ENCODE data around the gene MMP24.
"Not testable (repeated sequence)": the region's sequence is repeated elsewhere in the genome, so short reads cannot be mapped to it uniquely, and the experiment has no call there.

MMP24 gene
- total RNA-seq: 0 to 2.7 (median 0.39) reads per million in 3 donors

- peaks cover 3% of the 10 kb centered on the region for H3K27me3 ChIP-seq (replicated peaks; ENCODE audit: control insufficient read depth, insufficient read depth, low read length, poor library complexity, severe bottlenecking)
- no peaks in the 10 kb centered on the region for H3K9me3 ChIP-seq (ENCODE audit: control insufficient read depth, low read length)
- H3K36me3 ChIP-seq (ENCODE audit: control insufficient read depth, insufficient read depth, low read length): no peaks in the 10 kb centered on the region
- no peak within 1 kb of the TSS for H3K27ac ChIP-seq (ENCODE audit: insufficient read depth, low read length, poor library complexity, severe bottlenecking)
- H3K4me1 ChIP-seq (ENCODE audit: control insufficient read depth, insufficient read depth, low read length, poor library complexity, severe bottlenecking): no peaks in the 10 kb centered on the region
- H3K4me3 ChIP-seq (ENCODE audit: insufficient read depth, low read depth, low read length, poor library complexity, severe bottlenecking): no peak within 1 kb of the TSS
- no peak for DNase-seq
Measured at GRCh38 chr20:35226126-35226883, at the start of gene MMP24. TSS of gene MMP24 (plus strand) at chr20:35226690. CDS start at chr20:35226739, 49 bp downstream.

GRCh38 chr20:35179292-35180212, 46.9 kb upstream of the MMP24 start:
- DNase-seq: no peak
- Histone ChIP-seq H3K4me3 (ENCODE audit: insufficient read depth, low read depth, low read length, poor library complexity, severe bottlenecking) (no peak overlapping the region), H3K27me3 (replicated peaks; ENCODE audit: control insufficient read depth, insufficient read depth, low read length, poor library complexity, severe bottlenecking) (no peaks in the 10 kb centered on the region), H3K4me1 (ENCODE audit: control insufficient read depth, insufficient read depth, low read length, poor library complexity, severe bottlenecking) (no peaks in the 10 kb centered on the region), H3K27ac (ENCODE audit: insufficient read depth, low read length, poor library complexity, severe bottlenecking) (no peak overlapping the region), H3K36me3 (ENCODE audit: control insufficient read depth, insufficient read depth, low read length) (no peaks in the 10 kb centered on the region), H3K9me3 (ENCODE audit: control insufficient read depth, low read length) (no peaks in the 10 kb centered on the region)

- no peak for DNase-seq
- no peaks in the 10 kb centered on the region for H3K36me3 ChIP-seq (ENCODE audit: control insufficient read depth, insufficient read depth, low read length)
- no peak overlapping the region for H3K27ac ChIP-seq (ENCODE audit: insufficient read depth, low read length, poor library complexity, severe bottlenecking)
- H3K4me3 ChIP-seq (ENCODE audit: insufficient read depth, low read depth, low read length, poor library complexity, severe bottlenecking): no peak overlapping the region
- H3K27me3 ChIP-seq (replicated peaks; ENCODE audit: control insufficient read depth, insufficient read depth, low read length, poor library complexity, severe bottlenecking): no peaks in the 10 kb centered on the region
- no peaks in the 10 kb centered on the region for H3K9me3 ChIP-seq (ENCODE audit: control insufficient read depth, low read length)
- H3K4me1 ChIP-seq (ENCODE audit: control insufficient read depth, insufficient read depth, low read length, poor library complexity, severe bottlenecking): no peaks in the 10 kb centered on the region
Measured at GRCh38 chr20:35180266-35180665, 46.2 kb upstream of the MMP24 start.

- no peak overlapping the region for H3K4me3 ChIP-seq (ENCODE audit: insufficient read depth, low read depth, low read length, poor library complexity, severe bottlenecking)
- DNase-seq: no peak
Measured at GRCh38 chr20:35181731-35182130, 44.8 kb upstream of the MMP24 start.

GRCh38 chr20:35186691-35187289, 39.7 kb upstream of the MMP24 start:
- not testable (repeated sequence) for H3K4me3 ChIP-seq (ENCODE audit: insufficient read depth, low read depth, low read length, poor library complexity, severe bottlenecking); H3K9me3 ChIP-seq (ENCODE audit: control insufficient read depth, low read length); H3K27me3 ChIP-seq (replicated peaks; ENCODE audit: control insufficient read depth, insufficient read depth, low read length, poor library complexity, severe bottlenecking); H3K27ac ChIP-seq (ENCODE audit: insufficient read depth, low read length, poor library complexity, severe bottlenecking); H3K36me3 ChIP-seq (ENCODE audit: control insufficient read depth, insufficient read depth, low read length); H3K4me1 ChIP-seq (ENCODE audit: control insufficient read depth, insufficient read depth, low read length, poor library complexity, severe bottlenecking); DNase-seq

More at GRCh38 chr20:35181731-35182130, 44.8 kb upstream of the MMP24 start:
- no peaks in the 10 kb centered on the region for H3K27me3 ChIP-seq (replicated peaks; ENCODE audit: control insufficient read depth, insufficient read depth, low read length, poor library complexity, severe bottlenecking)
- no peaks in the 10 kb centered on the region for H3K9me3 ChIP-seq (ENCODE audit: control insufficient read depth, low read length)
- no peak overlapping the region for H3K27ac ChIP-seq (ENCODE audit: insufficient read depth, low read length, poor library complexity, severe bottlenecking)
- no peaks in the 10 kb centered on the region for H3K4me1 ChIP-seq (ENCODE audit: control insufficient read depth, insufficient read depth, low read length, poor library complexity, severe bottlenecking)
- H3K36me3 ChIP-seq (ENCODE audit: control insufficient read depth, insufficient read depth, low read length): no peaks in the 10 kb centered on the region

GRCh38 chr20:35187584-35188190, 38.8 kb upstream of the MMP24 start:
- Histone ChIP-seq H3K9me3 (ENCODE audit: control insufficient read depth, low read length) (no peaks in the 10 kb centered on the region), H3K36me3 (ENCODE audit: control insufficient read depth, insufficient read depth, low read length) (no peaks in the 10 kb centered on the region), H3K4me3 (ENCODE audit: insufficient read depth, low read depth, low read length, poor library complexity, severe bottlenecking) (no peak overlapping the region), H3K27ac (ENCODE audit: insufficient read depth, low read length, poor library complexity, severe bottlenecking) (no peak overlapping the region), H3K27me3 (replicated peaks; ENCODE audit: control insufficient read depth, insufficient read depth, low read length, poor library complexity, severe bottlenecking) (no peaks in the 10 kb centered on the region), H3K4me1 (ENCODE audit: control insufficient read depth, insufficient read depth, low read length, poor library complexity, severe bottlenecking) (no peaks in the 10 kb centered on the region)
- DNase-seq: no peak

- not testable (repeated sequence) for H3K4me3 ChIP-seq (ENCODE audit: insufficient read depth, low read depth, low read length, poor library complexity, severe bottlenecking); DNase-seq; H3K27me3 ChIP-seq (replicated peaks; ENCODE audit: control insufficient read depth, insufficient read depth, low read length, poor library complexity, severe bottlenecking); H3K36me3 ChIP-seq (ENCODE audit: control insufficient read depth, insufficient read depth, low read length); H3K9me3 ChIP-seq (ENCODE audit: control insufficient read depth, low read length); H3K27ac ChIP-seq (ENCODE audit: insufficient read depth, low read length, poor library complexity, severe bottlenecking); H3K4me1 ChIP-seq (ENCODE audit: control insufficient read depth, insufficient read depth, low read length, poor library complexity, severe bottlenecking)
Measured at GRCh38 chr20:35189223-35189622, 37.3 kb upstream of the MMP24 start.

GRCh38 chr20:35190556-35190955, 35.9 kb upstream of the MMP24 start:
- H3K27me3 ChIP-seq (replicated peaks; ENCODE audit: control insufficient read depth, insufficient read depth, low read length, poor library complexity, severe bottlenecking): no peaks in the 10 kb centered on the region
- H3K27ac ChIP-seq (ENCODE audit: insufficient read depth, low read length, poor library complexity, severe bottlenecking): no peak overlapping the region
- H3K9me3 ChIP-seq (ENCODE audit: control insufficient read depth, low read length): no peaks in the 10 kb centered on the region
- no peak for DNase-seq
- H3K4me3 ChIP-seq (ENCODE audit: insufficient read depth, low read depth, low read length, poor library complexity, severe bottlenecking): no peak overlapping the region
- H3K36me3 ChIP-seq (ENCODE audit: control insufficient read depth, insufficient read depth, low read length): no peaks in the 10 kb centered on the region
- no peaks in the 10 kb centered on the region for H3K4me1 ChIP-seq (ENCODE audit: control insufficient read depth, insufficient read depth, low read length, poor library complexity, severe bottlenecking)

GRCh38 chr20:35191419-35192117, 34.9 kb upstream of the MMP24 start:
- H3K27ac ChIP-seq (ENCODE audit: insufficient read depth, low read length, poor library complexity, severe bottlenecking): no peak overlapping the region
- no peaks in the 10 kb centered on the region for H3K36me3 ChIP-seq (ENCODE audit: control insufficient read depth, insufficient read depth, low read length)
- no peaks in the 10 kb centered on the region for H3K27me3 ChIP-seq (replicated peaks; ENCODE audit: control insufficient read depth, insufficient read depth, low read length, poor library complexity, severe bottlenecking)
- H3K4me1 ChIP-seq (ENCODE audit: control insufficient read depth, insufficient read depth, low read length, poor library complexity, severe bottlenecking): no peaks in the 10 kb centered on the region
- DNase-seq: no peak
- H3K9me3 ChIP-seq (ENCODE audit: control insufficient read depth, low read length): no peaks in the 10 kb centered on the region
- H3K4me3 ChIP-seq (ENCODE audit: insufficient read depth, low read depth, low read length, poor library complexity, severe bottlenecking): no peak overlapping the region

Measured in effector memory CD4-positive, alpha-beta T cell (primary cell).